ENCODE measurements around the gene ZNHIT6.

ZNHIT6 gene

GRCh38 chr1:85615586-85616363, 92.5 kb downstream of the ZNHIT6 start:
- no peak for DNase-seq

GRCh38 chr1:85612704-85613361, 95.4 kb downstream of the ZNHIT6 start:
- DNase-seq: no peak

DNA sequence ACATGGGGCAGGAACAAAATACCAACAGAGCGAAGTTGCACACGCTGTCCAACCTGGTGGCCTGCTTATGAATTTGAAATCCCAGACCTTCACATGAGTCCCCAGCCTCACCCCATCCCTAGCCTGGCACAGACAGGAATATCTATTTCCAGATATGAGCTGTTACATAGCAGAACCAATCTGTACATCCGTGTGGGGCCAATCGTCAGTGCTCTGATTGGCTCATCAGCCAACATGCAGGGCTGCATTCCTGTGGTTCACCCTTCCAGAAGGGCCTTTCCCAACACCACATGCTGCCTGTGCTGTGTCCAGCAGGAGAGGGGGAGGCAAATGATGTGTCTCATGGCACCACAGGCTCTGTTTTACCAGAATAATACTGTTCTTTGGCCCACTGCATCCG, 96.4 kb downstream of the ZNHIT6 start:
- no peak for DNase-seq

DNA sequence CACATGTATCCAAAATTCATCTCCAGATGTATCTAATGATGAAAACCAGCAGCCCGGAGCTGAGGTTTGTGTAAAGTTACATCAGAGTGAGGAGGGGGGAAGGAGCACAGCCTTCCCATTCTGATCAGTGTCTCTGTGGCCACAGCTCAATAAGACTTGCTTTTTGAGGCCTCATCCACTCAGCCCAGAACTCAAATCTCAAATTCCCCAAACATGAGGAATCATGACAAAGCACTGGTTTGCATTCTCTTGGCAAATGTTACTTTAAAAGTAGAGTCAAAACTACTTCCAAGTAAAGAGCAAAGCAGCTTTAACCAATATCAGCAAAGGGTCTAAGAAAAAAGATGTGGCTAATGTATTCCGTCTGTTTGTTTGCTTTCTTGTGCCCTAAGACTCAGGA, 96.8 kb downstream of the ZNHIT6 start:
- DNase-seq: no peak

GRCh38 chr1:85609976-85610375, 98.3 kb downstream of the ZNHIT6 start:
- no peak for DNase-seq

DNA sequence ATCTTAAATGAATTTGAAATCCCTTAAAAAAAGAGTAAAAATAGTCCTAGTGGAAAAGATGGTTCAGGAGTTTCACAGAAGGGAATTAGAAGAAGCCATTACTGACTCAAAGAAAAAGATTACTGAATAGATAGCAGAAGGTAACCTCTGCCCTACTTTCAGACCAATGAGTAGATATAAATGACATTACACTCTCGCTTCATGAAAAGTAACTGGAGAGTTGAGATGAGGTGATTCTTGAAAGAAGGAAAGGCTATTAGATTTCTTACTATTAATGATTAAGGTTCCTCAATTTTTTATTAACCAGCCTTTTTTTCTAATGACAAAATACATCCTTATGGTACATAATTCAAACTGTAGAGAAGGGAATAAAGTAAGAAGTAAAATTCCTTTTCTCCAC, 99.4 kb downstream of the ZNHIT6 start:
- DNase-seq: no peak

DNA sequence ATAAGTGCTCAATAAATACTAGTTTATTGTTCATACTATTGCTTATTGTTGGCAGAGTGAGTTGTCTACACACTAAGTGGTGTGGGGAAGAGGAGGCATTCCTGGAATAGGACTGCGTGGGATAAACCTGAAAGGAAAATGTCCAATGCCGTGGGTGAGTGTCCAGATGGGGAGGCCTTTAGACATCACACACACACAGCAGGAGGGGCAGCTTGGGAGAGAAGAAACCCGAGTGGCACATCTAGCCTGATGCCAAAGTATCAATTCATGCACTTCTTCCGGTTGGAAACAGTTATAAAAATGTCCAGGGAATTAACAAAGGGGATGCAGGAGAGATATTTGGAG, 100.3 kb downstream of the ZNHIT6 start:
- no peak for DNase-seq

DNA sequence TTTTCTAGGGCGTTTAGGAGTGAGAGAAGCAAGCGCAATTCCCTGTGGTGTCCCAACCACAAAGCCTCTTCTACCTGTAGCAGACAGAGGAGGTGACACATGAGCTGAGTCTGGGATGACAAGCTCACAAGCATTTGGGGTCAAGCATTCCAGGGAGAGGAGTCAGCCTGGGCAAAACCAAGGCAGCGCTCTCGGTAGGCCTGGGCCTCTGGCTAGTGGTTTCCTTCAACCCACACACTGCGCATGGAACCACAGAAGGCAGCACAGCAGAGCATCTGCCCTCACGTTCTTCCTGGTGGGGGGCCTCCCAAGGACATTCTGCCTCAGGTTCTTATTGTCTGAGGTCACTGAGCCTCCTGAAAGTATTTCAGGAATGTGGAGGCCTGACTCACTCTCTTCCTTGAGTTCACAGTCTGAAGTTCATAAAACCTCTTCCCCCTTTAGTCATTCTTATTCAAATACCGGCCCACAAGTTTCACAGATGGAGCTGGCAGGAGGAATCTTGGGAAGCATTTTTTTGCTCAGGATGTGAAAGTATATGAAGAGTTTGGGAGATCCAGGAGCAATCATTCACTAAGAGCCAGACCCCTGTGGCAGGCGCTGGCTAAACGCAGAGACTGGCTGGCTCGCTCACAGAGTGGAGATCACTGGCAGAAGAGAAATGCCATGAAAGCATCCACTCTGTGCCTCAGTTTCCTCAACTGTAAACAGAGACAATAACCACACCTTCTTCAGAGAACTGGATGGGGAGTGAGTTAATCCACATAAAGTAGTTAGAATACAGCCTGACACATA, 100.9 kb downstream of the ZNHIT6 start:
- no peak for DNase-seq

- no peak for DNase-seq
Measured at GRCh38 chr1:85606414-85606800, 101.8 kb downstream of the ZNHIT6 start.

DNA sequence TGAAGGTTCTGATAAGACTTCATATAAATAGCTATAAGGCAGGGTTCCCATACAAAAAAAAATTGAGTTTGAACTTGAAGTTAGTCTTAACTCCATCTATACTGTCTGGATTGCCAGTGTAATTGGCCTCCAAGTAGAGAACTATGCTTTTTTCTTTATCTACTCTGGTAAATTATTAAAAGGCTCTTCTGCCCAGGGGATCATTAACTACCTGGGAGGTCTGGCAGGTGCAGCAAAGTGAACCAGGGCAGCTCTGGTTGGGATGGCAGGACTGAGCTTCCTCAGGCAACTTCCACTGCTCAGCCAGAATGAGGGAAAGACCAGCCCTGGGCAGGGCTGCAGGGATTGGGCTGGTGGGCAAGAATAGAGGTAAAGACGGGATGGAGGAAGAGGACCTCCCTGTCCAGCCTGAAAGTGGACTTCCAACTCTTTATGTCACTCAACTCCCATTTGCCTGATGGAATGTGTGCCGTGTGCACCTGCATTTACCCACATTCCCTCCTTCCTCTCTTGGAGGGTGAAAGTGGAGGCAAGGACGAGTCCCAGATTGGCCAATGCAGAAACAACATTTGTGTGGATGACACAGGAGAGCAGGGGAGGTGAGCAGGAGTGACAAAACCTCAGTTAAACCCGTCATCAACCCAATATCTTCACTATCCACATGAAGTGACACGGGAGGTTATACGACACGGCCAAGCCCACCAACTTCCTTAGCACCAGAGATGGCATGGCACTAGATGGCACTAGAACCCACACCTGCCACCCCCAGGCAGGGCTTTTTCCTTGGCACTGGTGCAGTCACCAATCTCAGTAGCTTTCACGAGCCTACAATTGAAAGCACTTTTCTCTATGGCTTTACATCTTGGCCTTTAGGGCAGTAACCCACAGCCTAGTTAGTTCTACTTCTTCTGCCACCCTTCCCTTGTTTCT, 102.5 kb downstream of the ZNHIT6 start:
- DNase-seq: no peak

- no peak for DNase-seq
Measured at GRCh38 chr1:85604298-85604997, 103.8 kb downstream of the ZNHIT6 start.

- no peak for DNase-seq
Measured at GRCh38 chr1:85603086-85603880, 105.0 kb downstream of the ZNHIT6 start.

DNA sequence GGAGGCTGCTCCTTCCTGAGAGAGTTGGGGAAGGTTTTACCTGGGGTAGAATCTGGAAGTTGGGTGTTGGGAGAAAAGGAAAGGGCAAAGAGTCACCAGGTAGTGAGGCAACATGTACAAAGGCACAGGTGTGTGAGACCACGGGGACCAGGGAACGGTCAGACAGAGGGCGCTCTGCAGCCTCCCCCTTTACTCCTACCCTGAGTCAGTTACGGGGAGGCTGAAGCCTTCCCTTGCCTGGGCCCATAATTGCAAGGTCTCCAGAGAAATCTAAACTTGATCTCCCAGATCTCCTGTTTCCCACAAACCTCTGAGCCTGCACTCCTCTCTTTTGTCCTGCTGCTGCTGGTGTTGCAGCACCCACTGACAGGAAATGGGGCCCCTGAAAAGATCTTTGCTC, 105.7 kb downstream of the ZNHIT6 start:
- DNase-seq: no peak

DNA sequence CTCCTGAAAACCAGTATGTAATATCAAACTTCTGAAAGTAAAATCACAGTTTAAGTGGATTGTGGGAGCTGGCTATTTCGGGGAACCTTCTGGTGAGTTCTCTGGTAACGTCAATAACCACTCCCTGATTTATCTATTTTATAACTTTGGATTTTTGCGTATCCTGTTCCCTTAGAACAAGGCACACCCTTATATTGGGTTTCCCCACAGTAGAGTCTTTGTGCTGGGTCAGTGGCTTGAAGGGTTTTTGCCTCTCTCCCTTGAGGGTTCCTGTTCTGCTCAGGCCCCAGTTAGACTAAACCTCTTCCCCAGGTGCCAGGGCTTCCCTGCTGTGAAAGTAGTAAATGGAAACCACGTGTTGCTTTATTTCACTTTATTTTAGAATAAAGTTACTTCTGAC, 106.3 kb downstream of the ZNHIT6 start:
- DNase-seq: no peak

DNA sequence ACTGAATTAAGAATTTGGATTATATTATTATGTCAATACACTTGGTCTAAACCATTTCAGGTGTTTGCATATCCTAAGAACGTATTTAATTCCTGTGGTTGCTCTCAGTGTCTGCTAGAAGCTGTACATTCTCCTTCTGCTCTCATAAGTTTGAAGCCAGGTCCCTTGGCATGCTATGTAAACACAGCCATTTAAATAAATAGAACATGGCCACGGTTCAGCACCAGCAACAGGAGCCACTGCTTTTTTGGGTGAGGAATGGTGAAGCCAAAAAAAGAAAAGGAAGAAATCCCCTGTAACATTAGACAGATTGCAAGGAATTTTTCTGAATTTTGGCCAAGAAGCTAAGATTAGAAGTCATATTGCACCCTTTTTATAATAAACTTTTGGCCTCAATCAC, 108.6 kb downstream of the ZNHIT6 start:
- no peak for DNase-seq
